ENCODE data around the gene SERPIND1.

Gene SERPIND1

DNA sequence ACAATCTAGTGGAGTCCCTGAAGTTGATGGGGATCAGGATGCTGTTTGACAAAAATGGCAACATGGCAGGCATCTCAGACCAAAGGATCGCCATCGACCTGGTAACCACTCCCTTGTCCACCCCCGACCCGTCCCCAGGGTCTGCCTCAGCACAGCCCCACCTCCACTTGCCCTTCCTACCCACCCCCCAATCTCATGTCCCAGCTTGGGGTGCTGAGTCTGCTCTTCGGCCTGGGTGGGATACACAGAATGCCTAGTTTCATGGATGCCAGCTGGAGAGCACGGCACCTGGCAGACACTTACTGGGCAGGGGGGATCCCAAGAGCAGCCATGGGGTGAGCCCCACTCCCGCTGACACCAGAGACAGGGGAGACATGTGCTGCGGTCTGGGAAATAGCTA is 12.1 kb downstream of the SERPIND1 start:
- no peak for DNase-seq
- CTCF ChIA-PET: interaction anchor here (0.9 to 1.5 kb wide), 3 partner anchors 10 to 44 kb away, joined by 3 to 5 read pairs (median 4); no protein-coding TSS in a partner anchor
- 100% methylated on average over 5 of the region's 8 CpGs for WGBS (ENCODE audit: insufficient coverage)
- Histone ChIP-seq H3K27ac (ENCODE audit: insufficient read depth in 1 of 2, low read depth in 1 of 2, low read length in 2 of 2, poor library complexity in 1 of 2, severe bottlenecking in 2 of 2) (no peak overlapping the region), H3K27me3 (replicated peaks in 2 of 5; ENCODE audit: control insufficient read depth in 4 of 5, insufficient read depth in 5 of 5, low read length in 4 of 5) (no peaks in the 10 kb centered on the region), H3K36me3 (ENCODE audit: control insufficient read depth in 4 of 4, insufficient read depth in 4 of 4, low read length in 3 of 4) (peaks cover 14 to 58% (median 33%) of the 10 kb centered on the region in 4 experiments), H3K4me3 (ENCODE audit: control insufficient read depth in 1 of 7, extremely low read depth in 1 of 7, insufficient read depth in 4 of 7, low read depth in 2 of 7, low read length in 6 of 7) (no peak overlapping the region), H3K4me1 (ENCODE audit: control extremely low read depth in 1 of 4, control insufficient read depth in 4 of 4, insufficient read depth in 4 of 4, low read length in 3 of 4) (peaks cover 0 to 6% (median 2%) of the 10 kb centered on the region in 4 experiments), H3K9me3 (ENCODE audit: control extremely low read depth in 1 of 5, control insufficient read depth in 4 of 5, insufficient read depth in 2 of 5, low read depth in 1 of 5, low read length in 4 of 5) (no peaks in the 10 kb centered on the region)
- POLR2A ChIA-PET: no interaction called here

DNA sequence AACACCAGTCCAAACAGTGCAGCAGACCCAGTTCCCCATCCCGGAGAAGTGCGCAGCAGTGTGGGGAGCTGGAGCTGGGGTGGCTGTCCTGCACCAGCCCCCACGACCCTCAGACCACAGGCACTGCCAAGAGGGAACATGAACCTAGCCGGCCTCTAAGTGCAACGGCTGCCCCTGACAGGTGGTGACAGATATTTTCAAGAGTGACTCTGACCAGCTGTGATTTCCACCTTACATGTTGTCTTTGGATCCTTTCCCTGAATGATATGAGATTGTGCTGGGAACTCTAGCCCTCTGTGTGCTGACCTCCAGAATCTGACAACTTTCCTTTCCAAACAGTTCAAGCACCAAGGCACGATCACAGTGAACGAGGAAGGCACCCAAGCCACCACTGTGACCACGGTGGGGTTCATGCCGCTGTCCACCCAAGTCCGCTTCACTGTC is 12.6 kb downstream of the SERPIND1 start:
- no peak for DNase-seq
- Histone ChIP-seq H3K4me1 (ENCODE audit: control extremely low read depth in 1 of 4, control insufficient read depth in 4 of 4, insufficient read depth in 4 of 4, low read length in 3 of 4) (peaks cover 0 to 6% (median 2%) of the 10 kb centered on the region in 4 experiments), H3K27me3 (replicated peaks in 2 of 5; ENCODE audit: control insufficient read depth in 4 of 5, insufficient read depth in 5 of 5, low read length in 4 of 5) (no peaks in the 10 kb centered on the region), H3K9me3 (ENCODE audit: control extremely low read depth in 1 of 5, control insufficient read depth in 4 of 5, insufficient read depth in 2 of 5, low read depth in 1 of 5, low read length in 4 of 5) (no peaks in the 10 kb centered on the region), H3K36me3 (ENCODE audit: control insufficient read depth in 4 of 4, insufficient read depth in 4 of 4, low read length in 3 of 4) (peaks cover 13 to 61% (median 35%) of the 10 kb centered on the region in 4 experiments), H3K27ac (ENCODE audit: insufficient read depth in 1 of 2, low read depth in 1 of 2, low read length in 2 of 2, poor library complexity in 1 of 2, severe bottlenecking in 2 of 2) (no peak overlapping the region), H3K4me3 (ENCODE audit: control insufficient read depth in 1 of 7, extremely low read depth in 1 of 7, insufficient read depth in 4 of 7, low read depth in 2 of 7, low read length in 6 of 7) (no peak overlapping the region)
- ChIA-PET POLR2A (no interaction called here), CTCF (interaction anchor here (0.9 to 1.5 kb wide), 2 partner anchors 11 to 44 kb away, joined by 4 to 5 read pairs; no protein-coding TSS in a partner anchor)
- 93% methylated on average over 10 of the region's 10 CpGs for WGBS (ENCODE audit: insufficient coverage)

DNA sequence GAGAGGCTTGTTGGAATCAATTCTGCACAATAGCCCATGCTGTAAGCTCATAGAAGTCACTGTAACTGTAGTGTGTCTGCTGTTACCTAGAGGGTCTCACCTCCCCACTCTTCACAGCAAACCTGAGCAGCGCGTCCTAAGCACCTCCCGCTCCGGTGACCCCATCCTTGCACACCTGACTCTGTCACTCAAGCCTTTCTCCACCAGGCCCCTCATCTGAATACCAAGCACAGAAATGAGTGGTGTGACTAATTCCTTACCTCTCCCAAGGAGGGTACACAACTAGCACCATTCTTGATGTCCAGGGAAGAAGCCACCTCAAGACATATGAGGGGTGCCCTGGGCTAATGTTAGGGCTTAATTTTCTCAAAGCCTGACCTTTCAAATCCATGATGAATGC is 13.3 kb downstream of the SERPIND1 start:
- Histone ChIP-seq H3K4me1 (ENCODE audit: control extremely low read depth in 1 of 4, control insufficient read depth in 4 of 4, insufficient read depth in 4 of 4, low read length in 3 of 4) (peaks cover 0 to 6% (median 2%) of the 10 kb centered on the region in 4 experiments), H3K36me3 (ENCODE audit: control insufficient read depth in 4 of 4, insufficient read depth in 4 of 4, low read length in 3 of 4) (peaks cover 16 to 60% (median 34%) of the 10 kb centered on the region in 4 experiments), H3K27me3 (replicated peaks in 2 of 5; ENCODE audit: control insufficient read depth in 4 of 5, insufficient read depth in 5 of 5, low read length in 4 of 5) (no peaks in the 10 kb centered on the region), H3K9me3 (ENCODE audit: control extremely low read depth in 1 of 5, control insufficient read depth in 4 of 5, insufficient read depth in 2 of 5, low read depth in 1 of 5, low read length in 4 of 5) (no peaks in the 10 kb centered on the region), H3K27ac (ENCODE audit: insufficient read depth in 1 of 2, low read depth in 1 of 2, low read length in 2 of 2, poor library complexity in 1 of 2, severe bottlenecking in 2 of 2) (no peak overlapping the region), H3K4me3 (ENCODE audit: control insufficient read depth in 1 of 7, extremely low read depth in 1 of 7, insufficient read depth in 4 of 7, low read depth in 2 of 7, low read length in 6 of 7) (no peak overlapping the region)
- no peak for DNase-seq
- ChIA-PET CTCF (interaction anchor here (1.5 kb wide), 1 partner anchor 45 kb away, joined by 5 read pairs; no protein-coding TSS in a partner anchor), POLR2A (no interaction called here)
- 94% methylated on average over 3 of the region's 4 CpGs for WGBS (ENCODE audit: insufficient coverage)

DNA sequence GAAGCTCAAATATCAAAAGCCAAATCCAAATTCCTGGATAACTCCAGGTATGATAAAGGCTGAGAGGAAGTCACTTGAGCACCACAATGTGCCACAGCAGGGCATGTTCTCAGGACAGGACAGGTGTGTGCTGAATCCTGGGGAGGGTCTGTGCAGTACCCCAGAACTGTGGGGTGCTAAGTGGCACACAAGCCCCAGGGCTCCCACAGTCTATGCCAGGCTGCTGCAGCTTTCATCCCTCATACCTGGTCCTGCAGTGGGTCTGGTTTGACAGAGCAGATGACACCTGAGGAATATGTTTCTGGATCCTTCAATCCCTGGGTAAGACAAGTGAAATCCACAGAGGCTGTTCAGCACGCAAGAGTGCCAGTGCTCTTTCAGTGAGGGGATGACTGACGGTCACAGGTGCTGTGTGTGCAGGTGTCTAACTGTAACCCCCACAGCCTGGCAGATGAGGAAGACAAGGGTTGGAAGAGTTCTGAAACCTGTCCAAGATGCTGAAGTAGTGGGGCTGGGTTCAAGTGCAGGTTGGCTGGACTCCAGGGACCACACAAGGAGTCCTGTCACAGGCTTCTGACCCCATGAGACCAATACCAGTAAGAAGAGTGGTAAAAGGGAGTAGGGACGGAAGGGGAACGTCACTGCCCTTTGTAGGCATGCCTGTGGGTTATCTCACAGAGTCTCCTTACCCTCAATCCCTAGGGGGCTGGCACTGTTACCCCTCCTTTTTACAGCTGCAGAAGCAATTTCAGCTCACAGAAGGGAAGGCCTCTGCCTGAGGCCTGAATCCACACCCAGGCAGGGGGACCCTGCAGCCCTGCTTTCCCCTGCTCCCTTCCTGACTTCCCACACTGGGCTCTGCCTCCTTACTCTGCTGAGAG is 14.1 kb downstream of the SERPIND1 start:
- WGBS (ENCODE audit: insufficient coverage): 97% methylated on average over 4 of the region's 4 CpGs
- DNase-seq: no peak
- no peak overlapping the region for H3K4me3 ChIP-seq (ENCODE audit: control insufficient read depth in 1 of 7, extremely low read depth in 1 of 7, insufficient read depth in 4 of 7, low read depth in 2 of 7, low read length in 6 of 7)
- no peak overlapping the region for H3K27ac ChIP-seq (ENCODE audit: insufficient read depth in 1 of 2, low read depth in 1 of 2, low read length in 2 of 2, poor library complexity in 1 of 2, severe bottlenecking in 2 of 2)
- peaks cover 17 to 67% (median 41%) of the 10 kb centered on the region in 4 experiments for H3K36me3 ChIP-seq (ENCODE audit: control insufficient read depth in 4 of 4, insufficient read depth in 4 of 4, low read length in 3 of 4)
- H3K9me3 ChIP-seq (ENCODE audit: control extremely low read depth in 1 of 5, control insufficient read depth in 4 of 5, insufficient read depth in 2 of 5, low read depth in 1 of 5, low read length in 4 of 5): no peaks in the 10 kb centered on the region
- CTCF ChIA-PET: interaction anchor here (1.3 kb wide), 1 partner anchor 9 kb away, joined by 3 read pairs; no protein-coding TSS in a partner anchor
- H3K4me1 ChIP-seq (ENCODE audit: control extremely low read depth in 1 of 4, control insufficient read depth in 4 of 4, insufficient read depth in 4 of 4, low read length in 3 of 4): peaks cover 0 to 6% (median 2%) of the 10 kb centered on the region in 4 experiments
- POLR2A ChIA-PET: no interaction called here
- H3K27me3 ChIP-seq (replicated peaks in 2 of 5; ENCODE audit: control insufficient read depth in 4 of 5, insufficient read depth in 5 of 5, low read length in 4 of 5): no peaks in the 10 kb centered on the region

DNA sequence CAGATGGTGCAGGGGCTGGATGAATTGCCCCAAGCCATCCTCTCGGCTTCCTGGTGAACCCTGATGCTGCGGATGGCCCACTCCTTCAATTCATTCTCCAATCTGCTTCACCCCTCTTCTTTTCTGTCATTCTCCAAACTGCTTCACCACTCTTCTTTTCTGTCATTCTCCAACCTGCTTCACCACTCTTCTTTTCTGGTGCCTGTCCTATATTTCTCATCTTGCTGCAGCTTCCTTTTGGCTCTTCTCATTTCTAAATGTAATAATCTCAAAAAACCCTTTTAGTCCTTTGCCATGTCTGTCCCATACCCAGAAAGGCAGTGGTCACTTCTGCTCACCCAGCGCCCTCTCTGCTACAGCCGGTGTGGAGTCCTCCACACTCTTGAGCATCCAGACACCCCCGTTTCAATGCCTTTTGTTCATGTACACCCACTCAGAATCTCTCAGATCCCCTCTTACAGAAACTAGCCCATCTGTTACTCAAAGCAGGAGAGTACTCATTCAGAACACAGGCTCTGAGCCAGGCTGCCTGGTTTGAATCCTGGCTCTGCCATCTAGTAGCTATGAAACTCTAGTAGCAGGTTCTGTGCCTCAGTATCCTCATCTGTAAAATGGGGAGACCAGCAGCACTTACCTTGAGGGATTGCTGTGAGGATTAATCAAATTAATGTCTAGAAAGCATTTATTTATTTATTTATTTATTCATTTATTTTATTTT is 14.9 kb downstream of the SERPIND1 start:
- Histone ChIP-seq H3K4me3 (ENCODE audit: control insufficient read depth in 1 of 7, extremely low read depth in 1 of 7, insufficient read depth in 4 of 7, low read depth in 2 of 7, low read length in 6 of 7) (no peak overlapping the region), H3K27ac (ENCODE audit: insufficient read depth in 1 of 2, low read depth in 1 of 2, low read length in 2 of 2, poor library complexity in 1 of 2, severe bottlenecking in 2 of 2) (no peak overlapping the region), H3K4me1 (ENCODE audit: control extremely low read depth in 1 of 4, control insufficient read depth in 4 of 4, insufficient read depth in 4 of 4, low read length in 3 of 4) (peaks cover 0 to 10% (median 2%) of the 10 kb centered on the region in 4 experiments), H3K36me3 (ENCODE audit: control insufficient read depth in 4 of 4, insufficient read depth in 4 of 4, low read length in 3 of 4) (peaks cover 17 to 61% (median 40%) of the 10 kb centered on the region in 4 experiments), H3K9me3 (ENCODE audit: control extremely low read depth in 1 of 5, control insufficient read depth in 4 of 5, insufficient read depth in 2 of 5, low read depth in 1 of 5, low read length in 4 of 5) (no peaks in the 10 kb centered on the region), H3K27me3 (replicated peaks in 2 of 5; ENCODE audit: control insufficient read depth in 4 of 5, insufficient read depth in 5 of 5, low read length in 4 of 5) (no peaks in the 10 kb centered on the region)
- no peak for DNase-seq
- ChIA-PET POLR2A (no interaction called here), CTCF (interaction anchor here (1.3 kb wide), 1 partner anchor 9 kb away, joined by 3 read pairs; no protein-coding TSS in a partner anchor)
- WGBS (ENCODE audit: insufficient coverage): 100% methylated on average over 4 of the region's 5 CpGs

GRCh38 chr22:20792221-20792965 is 18.5 kb downstream of the SERPIND1 start:
- no peak overlapping the region for H3K4me3 ChIP-seq (ENCODE audit: control insufficient read depth in 1 of 7, extremely low read depth in 1 of 7, insufficient read depth in 4 of 7, low read depth in 2 of 7, low read length in 6 of 7)
- POLR2A ChIA-PET: no interaction called here
- CTCF ChIA-PET: interaction anchor here (5.4 kb wide), 1 partner anchor 9 kb away, joined by 37 read pairs; no protein-coding TSS in a partner anchor
- peaks cover 0 to 31% (median 12%) of the 10 kb centered on the region in 4 experiments for H3K4me1 ChIP-seq (ENCODE audit: control extremely low read depth in 1 of 4, control insufficient read depth in 4 of 4, insufficient read depth in 4 of 4, low read length in 3 of 4)
- H3K9me3 ChIP-seq (ENCODE audit: control extremely low read depth in 1 of 5, control insufficient read depth in 4 of 5, insufficient read depth in 2 of 5, low read depth in 1 of 5, low read length in 4 of 5): no peaks in the 10 kb centered on the region
- H3K27me3 ChIP-seq (replicated peaks in 2 of 5; ENCODE audit: control insufficient read depth in 4 of 5, insufficient read depth in 5 of 5, low read length in 4 of 5): no peaks in the 10 kb centered on the region
- peaks cover 17 to 70% (median 44%) of the 10 kb centered on the region in 4 experiments for H3K36me3 ChIP-seq (ENCODE audit: control insufficient read depth in 4 of 4, insufficient read depth in 4 of 4, low read length in 3 of 4)
- 94% methylated on average over 11 of the region's 12 CpGs for WGBS (ENCODE audit: insufficient coverage)
- DNase-seq: no peak
- H3K27ac ChIP-seq (ENCODE audit: insufficient read depth in 1 of 2, low read depth in 1 of 2, low read length in 2 of 2, poor library complexity in 1 of 2, severe bottlenecking in 2 of 2): no peak overlapping the region
